GM12875 (cell line): Measurements from ENCODE around the gene TYMS.

Source experiments
- H3K4me3 ChIP-seq: one replicate; pipeline ENCODE4 v1.5.1; 2011; ENCODE audit warnings: low read depth, low read length, control low read depth
- CTCF ChIP-seq: IDR thresholded peaks from 2 replicates; pipeline ENCODE4 v1.5.1; 2011; ENCODE audit warnings: low read depth, mild to moderate bottlenecking, control low read depth, inconsistent platforms, low read length, moderate library complexity, borderline replicate concordance; ENCODE audit not compliant: insufficient read depth

TYMS gene

GRCh38 chr18:655445-655844 lies 2.0 kb upstream of the TYMS start:
- H3K4me3 ChIP-seq: no peak overlapping the region
- no peak for TF ChIP-seq CTCF

GRCh38 chr18:658001-658946 lies 821 bp downstream of the TYMS start:
- H3K4me3 ChIP-seq: peak overlapping the region; percentile 93

DNA sequence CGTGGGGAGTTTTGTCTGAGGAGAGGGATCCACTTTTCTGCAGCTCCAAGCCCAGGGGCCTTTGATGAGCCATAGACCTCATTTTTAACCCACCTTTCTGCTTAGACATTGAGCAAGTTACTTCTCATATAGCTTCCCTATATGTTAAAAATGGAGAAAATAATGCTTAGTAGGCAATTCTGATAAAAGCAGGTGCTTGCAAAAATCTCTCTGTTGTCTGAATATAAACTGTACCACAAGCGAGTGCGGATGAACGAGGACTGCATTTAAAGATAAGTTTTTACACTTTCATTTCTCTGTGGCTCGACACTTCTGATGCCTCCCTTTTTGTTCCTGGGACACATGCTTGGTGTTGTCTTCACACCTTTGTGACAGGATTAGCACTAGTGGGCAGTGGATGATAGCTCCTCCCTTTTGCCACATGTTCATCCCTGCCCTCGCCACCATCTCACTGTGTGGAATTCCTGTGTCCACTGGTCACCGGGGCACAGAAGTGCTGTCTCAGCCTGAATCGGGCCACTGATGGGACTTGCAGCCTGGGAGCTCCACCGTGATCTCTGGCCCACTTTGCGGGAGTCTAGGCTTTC lies 1.6 kb downstream of the TYMS start:
- H3K4me3 ChIP-seq: peak overlapping the region; percentile 93
- no peak for TF ChIP-seq CTCF

More at GRCh38 chr18:658001-658946, 821 bp downstream of the TYMS start:
- no peak for TF ChIP-seq CTCF

DNA sequence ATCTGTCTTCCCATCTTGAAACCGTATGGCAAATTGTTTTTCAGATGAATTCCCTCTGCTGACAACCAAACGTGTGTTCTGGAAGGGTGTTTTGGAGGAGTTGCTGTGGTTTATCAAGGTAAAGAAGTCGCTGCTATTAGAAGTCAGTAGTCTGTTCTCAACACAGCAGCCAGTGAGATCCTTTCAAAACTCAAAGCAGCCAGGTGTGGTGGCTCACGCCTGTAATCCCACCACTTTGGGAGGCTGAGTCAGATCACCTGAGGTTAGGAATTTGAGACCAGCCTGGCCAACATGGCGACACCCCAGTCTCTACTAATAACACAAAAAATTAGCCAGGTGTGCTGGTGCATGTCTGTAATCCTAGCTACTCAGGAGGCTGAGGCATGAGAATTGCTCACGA lies 2.1 kb downstream of the TYMS start:
- no peak overlapping the region for H3K4me3 ChIP-seq
- TF ChIP-seq CTCF: no peak

DNA sequence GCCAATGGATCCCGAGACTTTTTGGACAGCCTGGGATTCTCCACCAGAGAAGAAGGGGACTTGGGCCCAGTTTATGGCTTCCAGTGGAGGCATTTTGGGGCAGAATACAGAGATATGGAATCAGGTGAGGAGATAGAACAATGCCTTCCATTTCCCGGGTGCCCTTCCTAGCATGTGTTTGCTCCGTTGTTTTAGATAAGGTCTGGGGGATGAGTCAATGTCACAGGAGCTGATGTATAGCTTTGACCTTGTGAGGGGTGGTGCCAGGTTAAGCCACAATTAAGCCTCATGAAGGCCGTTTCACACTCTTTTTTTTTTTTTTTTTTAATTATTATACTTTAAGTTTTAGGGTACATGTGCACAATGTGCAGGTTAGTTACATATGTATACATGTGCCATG lies 4.7 kb downstream of the TYMS start:
- no peak for TF ChIP-seq CTCF
- H3K4me3 ChIP-seq: no peak overlapping the region

- no peak overlapping the region for H3K4me3 ChIP-seq
- TF ChIP-seq CTCF: peak; percentile 20; the same call in 1 of the 2 replicates
Measured at GRCh38 chr18:666177-666576, 8.7 kb downstream of the TYMS start.
